Endothelial cell of umbilical vein (primary cell): ENCODE results near the gene MAML3. TPM values are rescaled to one million over a fixed set of nuclear protein-coding genes. Genes with fewer than 3 reads are reported as not detected.

Experiments
- BruUV-seq: library from RNA; stranded (reverse); fragments of 400-500 nt; replicated peaks from 2 replicates; lab custom pipeline; 2021; lab: Mats Ljungman, UMichigan
- CTCF ChIA-PET: fragments of 300-600, 350-600 bp; sonication (Branson Sonifier 250); formaldehyde crosslinking; loops from one replicate; lab custom pipeline; 2021; ENCODE audit warnings: antibody characterized with exemption, inconsistent platforms; lab: Charles Lee
- POLR2A ChIA-PET: fragments of 300-600, 350-600 bp; sonication (Branson Sonifier 250); formaldehyde crosslinking; loops from one replicate; lab custom pipeline; 2021; ENCODE audit warnings: antibody characterized with exemption, inconsistent platforms; lab: Charles Lee
- DNase-seq: peaks from one replicate; pipeline ENCODE4 v3.0.0-alpha.2; 2011; ENCODE audit warnings: low read depth, low spot score
- FAIRE-seq: peaks from 2 replicates; lab custom pipeline; 2011; peaks lifted over from hg19 to GRCh38; lab: Jason Lieb, UNC
- H2AFZ ChIP-seq: 2 replicates; pipeline ENCODE4 v1.6.0; 2012; ENCODE audit warnings: low read depth, low read length, control low read depth, inconsistent platforms
- H3K27ac ChIP-seq: 2 replicates; pipeline ENCODE4 v1.5.1; 2011; ENCODE audit warnings: low read depth, mild to moderate bottlenecking, control low read depth, low read length, moderate library complexity; ENCODE audit not compliant: insufficient read depth
- H3K27me3 ChIP-seq, 2 experiments: 2 replicates each; pipeline versions ENCODE4 v1.6.0 to v1.6.1; 2011; ENCODE audit warnings: low read length in 2 of 2, mixed read lengths in 1 of 2; ENCODE audit not compliant: control insufficient read depth in 2 of 2, insufficient read depth in 2 of 2
- H3K36me3 ChIP-seq, 2 experiments: 2 replicates in 1 of 2; 3 replicates in 1 of 2; pipeline ENCODE4 v1.5.1; 2011; ENCODE audit warnings: low read length in 2 of 2, mild to moderate bottlenecking in 1 of 2, moderate library complexity in 1 of 2; ENCODE audit not compliant: control insufficient read depth in 2 of 2, insufficient read depth in 2 of 2; ENCODE audit errors: extremely low read depth in 1 of 2
- H3K4me1 ChIP-seq: 3 replicates; pipeline ENCODE4 v1.5.1; 2011; ENCODE audit warnings: mild to moderate bottlenecking, low read length; ENCODE audit not compliant: control insufficient read depth, insufficient read depth; ENCODE audit errors: extremely low read depth
- H3K4me2 ChIP-seq: 2 replicates; pipeline ENCODE4 v1.6.1; 2011; ENCODE audit warnings: low read length, control low read depth, mixed read lengths; ENCODE audit not compliant: insufficient read depth
- H3K4me3 ChIP-seq, 3 experiments: fragments of 200-600 bp in 1 of 3; sonication (generic), shearing (Covaris generic) in 1 of 3; replicated peaks in 1 of 3; 2 replicates each; pipeline ENCODE4 v1.5.1; 2011 to 2016; ENCODE audit warnings: control low read depth in 3 of 3, low read length in 3 of 3, mild to moderate bottlenecking in 2 of 3, inconsistent platforms in 1 of 3, low read depth in 1 of 3, moderate library complexity in 1 of 3; ENCODE audit not compliant: insufficient read depth in 1 of 3
- H3K79me2 ChIP-seq: 2 replicates; pipeline ENCODE4 v1.6.0; 2012; ENCODE audit warnings: low read length, inconsistent platforms; ENCODE audit not compliant: control insufficient read depth, insufficient read depth
- H3K9ac ChIP-seq: replicated peaks from 2 replicates; pipeline ENCODE3; 2011; ENCODE audit warnings: low read length, control low read depth; ENCODE audit not compliant: insufficient read depth; ENCODE audit errors: extremely low read depth
- H3K9me1 ChIP-seq: replicated peaks from 3 replicates; pipeline ENCODE4 v1.6.0; 2011; ENCODE audit warnings: mild to moderate bottlenecking, low read length; ENCODE audit not compliant: control insufficient read depth, insufficient read depth; ENCODE audit errors: extremely low read depth
- H3K9me3 ChIP-seq: replicated peaks from 2 replicates; pipeline ENCODE4 v1.5.1; 2012; ENCODE audit warnings: low read length, inconsistent platforms; ENCODE audit not compliant: control insufficient read depth, insufficient read depth
- H4K20me1 ChIP-seq: replicated peaks from 2 replicates; pipeline ENCODE3; 2011; ENCODE audit warnings: mild to moderate bottlenecking, low read length; ENCODE audit not compliant: control insufficient read depth, insufficient read depth; ENCODE audit errors: extremely low read depth
- EZH2 ChIP-seq: IDR thresholded peaks from 2 replicates; pipeline ENCODE4 v1.6.1; 2012; ENCODE audit warnings: borderline replicate concordance, low read depth, mild to moderate bottlenecking, moderate library complexity, low read length, inconsistent platforms; ENCODE audit not compliant: severe bottlenecking
- FOS ChIP-seq: IDR thresholded peaks from 2 replicates; pipeline ENCODE4 v1.6.1; 2011; ENCODE audit warnings: mild to moderate bottlenecking, low read length, moderate library complexity, borderline replicate concordance; ENCODE audit not compliant: insufficient read depth
- GATA2 ChIP-seq: IDR thresholded peaks from 2 replicates; pipeline ENCODE4 v1.7.0; 2011; ENCODE audit warnings: low read depth, mild to moderate bottlenecking, moderate library complexity, mixed read lengths, low read length; ENCODE audit not compliant: insufficient read length, insufficient read depth
- JUN ChIP-seq: IDR thresholded peaks from 2 replicates; pipeline ENCODE4 v1.6.1; 2011; ENCODE audit warnings: borderline replicate concordance, low read depth; ENCODE audit not compliant: insufficient read length, insufficient read depth
- MYC ChIP-seq: IDR thresholded peaks from one replicate; pipeline ENCODE4 v1.6.1; 2011; ENCODE audit warnings: mild to moderate bottlenecking, low read depth, low read length
- POLR2A ChIP-seq: IDR thresholded peaks from 2 replicates; pipeline ENCODE4 v1.6.1; 2012; ENCODE audit warnings: low read depth, mild to moderate bottlenecking, control low read depth, low read length
- POLR2AphosphoS5 ChIP-seq: IDR thresholded peaks from 2 replicates; pipeline ENCODE4 v1.6.1; 2012; ENCODE audit warnings: low read depth, mild to moderate bottlenecking, control low read depth, low read length, moderate library complexity; ENCODE audit not compliant: insufficient read depth
- dilution Hi-C: fragments of 300-500 bp; cut with MboI; formaldehyde crosslinking; loops from one replicate; pipeline ENCODE4 v1.15.0; 2019; ENCODE audit warnings: low sequenced_read_pairs; ENCODE audit not compliant: extremely low pct_ligation_motif_present
- intact Hi-C: fragments of 100-400 bp; cut with micrococcal nuclease; formaldehyde crosslinking; loops from one replicate; pipeline ENCODE4 v1.10.0; 2022
- polyA plus RNA-seq, 4 experiments: library from polyadenylated mRNA; depleted of rRNA in 3 of 4; stranded (reverse) in 3 of 4; unstranded in 1 of 4; fragments of >200 nt; gene quantifications; 2 replicates each; pipeline versions ENCODE4 v1.2.1 to v1.2.3, GENCODE V29; 2011 to 2012; ENCODE audit warnings: missing spikeins in 1 of 4
- total RNA-seq: library from RNA; stranded (reverse); gene quantifications from 2 replicates; pipeline ENCODE4 v1.2.3, GENCODE V29; 2021
- TF ChIP-seq, protein P1 (sequence below): IDR thresholded peaks from 2 replicates; pipeline ENCODE4 v1.6.1; 2011; ENCODE audit not compliant: insufficient read depth, insufficient read length
- TF ChIP-seq, protein P2 (sequence below), 2 donors: IDR thresholded peaks; 1 replicate in 1 of 2; 2 replicates in 1 of 2; pipeline ENCODE4 v1.5.1; 2011; ENCODE audit warnings: low read length in 2 of 2, mild to moderate bottlenecking in 2 of 2, moderate library complexity in 2 of 2, control low read depth in 1 of 2, inconsistent platforms in 1 of 2, low read depth in 1 of 2; ENCODE audit not compliant: insufficient read depth in 1 of 2; ENCODE audit errors: extremely low read depth in 1 of 2

MAML3 gene
- total and polyA plus RNA-seq, 2 donors (not counting 3 experiments of a cell fraction or from before 2014, with no cell fraction given): 14.0 to 20.3 TPM

DNA sequence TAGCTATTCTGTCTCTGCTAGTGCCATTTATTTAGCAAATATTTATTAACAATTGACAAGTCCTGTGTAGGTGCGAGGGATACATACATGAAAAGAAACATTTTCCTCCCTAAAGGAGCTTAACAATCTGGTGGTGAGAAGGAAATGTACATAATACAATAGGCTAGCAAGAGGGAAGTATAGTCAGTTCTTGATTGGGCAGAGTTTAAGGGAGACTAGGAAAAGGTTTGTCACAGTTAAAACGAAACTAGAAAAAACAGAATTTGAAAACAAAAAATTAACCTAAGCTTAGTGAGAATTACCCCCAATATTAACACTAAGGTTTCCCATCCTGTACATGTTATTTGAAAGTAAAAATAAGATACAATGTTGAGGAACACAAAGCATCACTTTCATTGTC, 8.6 kb upstream of the MAML3 start:
- Histone ChIP-seq H3K36me3 (no peaks in the 10 kb centered on the region), H4K20me1 (no peaks in the 10 kb centered on the region), H3K79me2 (no peaks in the 10 kb centered on the region), H3K4me1 (peaks cover 13% of the 10 kb centered on the region), H3K9me3 (no peaks in the 10 kb centered on the region), H2AFZ (peak overlapping the region; percentile 72), H3K9ac (peak overlapping the region; percentile 53), H3K4me3 (peak overlapping the region in 1 of 3 experiments; percentile 20), H3K27ac (peak overlapping the region; percentile 66), H3K27me3 (no peaks in the 10 kb centered on the region), H3K4me2 (peak overlapping the region; percentile 64), H3K9me1 (no peaks in the 10 kb centered on the region)
- FAIRE-seq (no peak), DNase-seq (peak; percentile 66)
- intact Hi-C loops (no loop called here), dilution Hi-C loops (no loop called here)
- TF ChIP-seq JUN: peak; percentile 4
- no peak for TF ChIP-seq POLR2AphosphoS5
- TF ChIP-seq EZH2: no peak
- ChIA-PET POLR2A (no interaction called here), CTCF (interaction anchor here (0.8 to 4.1 kb wide), 15 partner anchors 9 to 428 kb away, joined by 3 to 24 read pairs (median 5); partner anchors contain the start of gene MAML3)
- TSS peak; percentile 85 for BruUV-seq

- Histone ChIP-seq H3K4me2 (no peak overlapping the region), H3K4me3 (no peak overlapping the region), H3K9me1 (no peaks in the 10 kb centered on the region), H3K27ac (no peak overlapping the region), H3K4me1 (peaks cover 13% of the 10 kb centered on the region), H3K79me2 (peaks cover 3% of the 10 kb centered on the region), H2AFZ (peak overlapping the region; percentile 39), H3K27me3 (no peaks in the 10 kb centered on the region), H3K9me3 (no peaks in the 10 kb centered on the region), H3K9ac (no peak overlapping the region), H4K20me1 (no peaks in the 10 kb centered on the region), H3K36me3 (no peaks in the 10 kb centered on the region)
- CTCF ChIA-PET: interaction anchor here (1.0 to 2.3 kb wide), 9 partner anchors 12 to 422 kb away, joined by 3 to 13 read pairs (median 4); no protein-coding TSS in a partner anchor
- peak; percentile 67 for DNase-seq
- no peak for FAIRE-seq
- no TSS peak for BruUV-seq
- POLR2A ChIA-PET: no interaction called here
- dilution Hi-C loops: no loop called here
- TF ChIP-seq POLR2AphosphoS5 (no peak), MYC (no peak), POLR2A (no peak), EZH2 (no peak), FOS (no peak), GATA2 (no peak), JUN (no peak)
- TF ChIP-seq, protein P1, sequence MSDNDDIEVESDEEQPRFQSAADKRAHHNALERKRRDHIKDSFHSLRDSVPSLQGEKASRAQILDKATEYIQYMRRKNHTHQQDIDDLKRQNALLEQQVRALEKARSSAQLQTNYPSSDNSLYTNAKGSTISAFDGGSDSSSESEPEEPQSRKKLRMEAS: no peak
- TF ChIP-seq, protein P2, sequence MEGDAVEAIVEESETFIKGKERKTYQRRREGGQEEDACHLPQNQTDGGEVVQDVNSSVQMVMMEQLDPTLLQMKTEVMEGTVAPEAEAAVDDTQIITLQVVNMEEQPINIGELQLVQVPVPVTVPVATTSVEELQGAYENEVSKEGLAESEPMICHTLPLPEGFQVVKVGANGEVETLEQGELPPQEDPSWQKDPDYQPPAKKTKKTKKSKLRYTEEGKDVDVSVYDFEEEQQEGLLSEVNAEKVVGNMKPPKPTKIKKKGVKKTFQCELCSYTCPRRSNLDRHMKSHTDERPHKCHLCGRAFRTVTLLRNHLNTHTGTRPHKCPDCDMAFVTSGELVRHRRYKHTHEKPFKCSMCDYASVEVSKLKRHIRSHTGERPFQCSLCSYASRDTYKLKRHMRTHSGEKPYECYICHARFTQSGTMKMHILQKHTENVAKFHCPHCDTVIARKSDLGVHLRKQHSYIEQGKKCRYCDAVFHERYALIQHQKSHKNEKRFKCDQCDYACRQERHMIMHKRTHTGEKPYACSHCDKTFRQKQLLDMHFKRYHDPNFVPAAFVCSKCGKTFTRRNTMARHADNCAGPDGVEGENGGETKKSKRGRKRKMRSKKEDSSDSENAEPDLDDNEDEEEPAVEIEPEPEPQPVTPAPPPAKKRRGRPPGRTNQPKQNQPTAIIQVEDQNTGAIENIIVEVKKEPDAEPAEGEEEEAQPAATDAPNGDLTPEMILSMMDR (IDR thresholded peaks at IDR 0.05; ENCODE audit: extremely low read depth in 1 of 2, insufficient read depth in 1 of 2, low read depth in 1 of 2, low read length in 2 of 2): no peak
- intact Hi-C loops: no loop called here
Observed at GRCh38 chr4:140158365-140159030, 4.5 kb upstream of the MAML3 start.
